WTC11 (cell line): Measurements from ENCODE around the gene TCF15. TPM values are rescaled to one million over a fixed set of nuclear protein-coding genes. Genes with fewer than 3 reads are reported as not detected.

Experiments used
- ATAC-seq: fragments of 200-7000 bp; cut with Tn5 transposase; 2 replicates; pipeline ENCODE4 v1.10.0; 2021; ENCODE audit warnings: mild to moderate bottlenecking, moderate library complexity
- CTCF ChIA-PET: fragments of 300-600 bp; sonication (Branson Sonifier 250); formaldehyde crosslinking; loops from one replicate; lab custom pipeline; 2021; ENCODE audit warnings: antibody characterized with exemption; lab: Charles Lee
- POLR2A ChIA-PET: fragments of 350-600 bp; sonication (Branson Sonifier 250); formaldehyde crosslinking; loops from one replicate; lab custom pipeline; 2021; ENCODE audit warnings: antibody characterized with exemption; lab: Charles Lee
- DNase-seq: peaks from one replicate; pipeline ENCODE4 v3.0.0; 2021; ENCODE audit warnings: low spot score
- H3K27ac Mint-ChIP-seq: 2 replicates; pipeline ENCODE4 v1.8.0; 2021; ENCODE audit warnings: mixed read lengths
- H3K27me3 Mint-ChIP-seq: 2 replicates; pipeline ENCODE4 v1.8.0; 2021; ENCODE audit warnings: low read depth, mild to moderate bottlenecking, moderate library complexity, mixed read lengths
- H3K36me3 Mint-ChIP-seq: 2 replicates; pipeline ENCODE4 v1.8.0; 2021; ENCODE audit warnings: mixed read lengths
- H3K4me1 Mint-ChIP-seq: 2 replicates; pipeline ENCODE4 v1.8.0; 2022; ENCODE audit warnings: mixed read lengths
- H3K4me3 Mint-ChIP-seq: 2 replicates; pipeline ENCODE4 v1.8.0; 2021; ENCODE audit warnings: mild to moderate bottlenecking, moderate library complexity, mixed read lengths
- H3K9me3 Mint-ChIP-seq: 2 replicates; pipeline ENCODE4 v1.8.0; 2021; ENCODE audit warnings: mixed read lengths
- CDX4 ChIP-seq: fragments of 250-450 bp; sonication (Bioruptor Pico); IDR thresholded peaks from 2 replicates; pipeline ENCODE4 v1.9.0; 2021; ENCODE audit warnings: moderate library complexity, mild to moderate bottlenecking, inconsistent platforms, borderline replicate concordance
- CTCF ChIP-seq: fragments of 200-600 bp; IDR thresholded peaks from 2 replicates; pipeline ENCODE4 v1.8.0; 2022; ENCODE audit warnings: antibody characterized with exemption
- EMX1 ChIP-seq: fragments of 250-450 bp; sonication (Bioruptor Pico); IDR thresholded peaks from 2 replicates; pipeline ENCODE4 v1.8.0; 2021; ENCODE audit warnings: mild to moderate bottlenecking
- ERG ChIP-seq: fragments of 250-450 bp; sonication (Bioruptor Pico); IDR thresholded peaks from 2 replicates; pipeline ENCODE4 v1.8.0; 2021; ENCODE audit warnings: mild to moderate bottlenecking
- FOXP1 ChIP-seq: sonication (generic); formaldehyde crosslinking; IDR thresholded peaks from 2 replicates; pipeline ENCODE4 v1.8.0; 2022; ENCODE audit warnings: missing genetic modification reagents, mild to moderate bottlenecking, moderate library complexity, borderline replicate concordance
- GTF2I ChIP-seq: fragments of 250-450 bp; sonication (Bioruptor Pico); conservative IDR thresholded peaks from 2 replicates; pipeline ENCODE4 v1.4.0; 2021; ENCODE audit warnings: mild to moderate bottlenecking
- IRF1 ChIP-seq: sonication (generic); formaldehyde crosslinking; IDR thresholded peaks from 2 replicates; pipeline ENCODE4 v1.8.0; 2023; ENCODE audit warnings: missing genetic modification reagents
- MYBL2 ChIP-seq: sonication (generic); formaldehyde crosslinking; IDR thresholded peaks from 2 replicates; pipeline ENCODE4 v1.8.1; 2023; ENCODE audit warnings: mild to moderate bottlenecking, moderate library complexity, missing genetic modification reagents
- NFE2L1 ChIP-seq: sonication (generic); formaldehyde crosslinking; IDR thresholded peaks from 2 replicates; pipeline ENCODE4 v1.8.1; 2023; ENCODE audit warnings: missing genetic modification reagents
- NR1H2 ChIP-seq: sonication (generic); formaldehyde crosslinking; IDR thresholded peaks from 2 replicates; pipeline ENCODE4 v1.9.0; 2021; ENCODE audit warnings: mild to moderate bottlenecking, moderate library complexity, missing genetic modification reagents
- RELA ChIP-seq: sonication (generic); formaldehyde crosslinking; IDR thresholded peaks from 2 replicates; pipeline ENCODE4 v1.8.1; 2022; ENCODE audit warnings: missing genetic modification reagents, mild to moderate bottlenecking, borderline replicate concordance
- SP1 ChIP-seq: sonication (generic); formaldehyde crosslinking; conservative IDR thresholded peaks from 2 replicates; pipeline ENCODE4 v1.8.1; 2022; ENCODE audit warnings: missing genetic modification reagents
- STAT6 ChIP-seq: sonication (generic); formaldehyde crosslinking; conservative IDR thresholded peaks from 2 replicates; pipeline ENCODE4 v1.8.1; 2023; ENCODE audit warnings: mild to moderate bottlenecking, low read depth, missing genetic modification reagents, moderate library complexity
- TEAD1 ChIP-seq: sonication (generic); formaldehyde crosslinking; IDR thresholded peaks from 2 replicates; pipeline ENCODE4 v1.8.0; 2022; ENCODE audit warnings: mild to moderate bottlenecking, missing genetic modification reagents
- ZBTB43 ChIP-seq: sonication (generic); formaldehyde crosslinking; IDR thresholded peaks from 2 replicates; pipeline ENCODE4 v1.8.1; 2023; ENCODE audit warnings: mild to moderate bottlenecking, missing genetic modification reagents
- ZMAT4 ChIP-seq: fragments of 250-450 bp; sonication (Bioruptor Pico); IDR thresholded peaks from 2 replicates; pipeline ENCODE4 v1.9.0; 2021; ENCODE audit warnings: mild to moderate bottlenecking
- ZNF317 ChIP-seq: sonication (generic); formaldehyde crosslinking; IDR thresholded peaks from 2 replicates; pipeline ENCODE4 v1.8.1; 2023; ENCODE audit warnings: low read depth, mild to moderate bottlenecking, moderate library complexity, missing genetic modification reagents, borderline replicate concordance
- total RNA-seq: library from RNA; stranded (reverse); gene quantifications from 3 replicates; pipeline ENCODE4 v1.2.3, GENCODE V29; 2021

TCF15 gene
- total RNA-seq, 1 experiment from 2014 or later: 3.8 TPM

- CTCF ChIA-PET: interaction anchor here (1.0 to 1.4 kb wide), 4 partner anchors 16 to 111 kb away, joined by 3 to 8 read pairs (median 6); no protein-coding TSS in a partner anchor
- ATAC-seq: peak; percentile 84
- TF ChIP-seq ZNF317 (CRISPR knock-in tag) (no peak), TEAD1 (CRISPR knock-in tag) (no peak), SP1 (CRISPR knock-in tag) (no peak), CTCF (no peak), EMX1 (CRISPR knock-in tag) (no peak), IRF1 (CRISPR knock-in tag) (no peak), FOXP1 (CRISPR knock-in tag) (no peak), MYBL2 (no peak), NFE2L1 (CRISPR knock-in tag) (no peak), ZMAT4 (no peak), RELA (no peak), CDX4 (CRISPR knock-in tag) (no peak), NR1H2 (CRISPR knock-in tag) (no peak), ZBTB43 (CRISPR knock-in tag) (no peak), ERG (CRISPR knock-in tag) (no peak), GTF2I (CRISPR knock-in tag) (no peak), STAT6 (CRISPR knock-in tag) (no peak)
- no peak overlapping the region for H3K27ac Mint-ChIP-seq
- no peaks in the 10 kb centered on the region for H3K36me3 Mint-ChIP-seq
- H3K4me3 Mint-ChIP-seq: no peak overlapping the region
- peaks cover 4% of the 10 kb centered on the region for H3K4me1 Mint-ChIP-seq
- H3K27me3 Mint-ChIP-seq: peaks cover 4% of the 10 kb centered on the region
- no peaks in the 10 kb centered on the region for H3K9me3 Mint-ChIP-seq
- DNase-seq: no peak
- POLR2A ChIA-PET: interaction anchor here (1.2 kb wide), 1 partner anchor 12 kb away, joined by 3 read pairs; the partner anchor contains the start of gene CSNK2A1
Observed at GRCh38 chr20:555976-556385, 54.1 kb downstream of the TCF15 start.

Other genes starting within 250 kb of the TCF15 start
- gene TRIB3, start 229.5 kb downstream of the TCF15 start, total RNA-seq: 7.8 to 9.2 TPM (median 8.7 TPM) in 3 replicates
- gene RBCK1, start 202.0 kb downstream of the TCF15 start, total RNA-seq: 65.0 to 75.2 TPM (median 69.5 TPM) in 3 replicates
- 14.6 to 15.6 TPM (median 15.4 TPM) in 3 replicates for gene TBC1D20, start 147.8 kb downstream of the TCF15 start, total RNA-seq
- 235 to 244 TPM (median 236 TPM) in 3 replicates for gene CSNK2A1, start 66.5 kb downstream of the TCF15 start, total RNA-seq
- 23.0 to 25.7 TPM (median 24.5 TPM) in 3 replicates for gene SRXN1, start 42.9 kb upstream of the TCF15 start, total RNA-seq
- 0.14 to 0.20 TPM (median 0.16 TPM) in 3 replicates for gene SCRT2, start 65.5 kb upstream of the TCF15 start, total RNA-seq
- 6.9 to 7.7 TPM (median 7.3 TPM) in 3 replicates for gene SLC52A3, start 158.2 kb upstream of the TCF15 start, total RNA-seq
- gene FAM110A, start 223.4 kb upstream of the TCF15 start, total RNA-seq: 17.2 to 18.8 TPM (median 18.0 TPM) in 3 replicates